HepG2 (cell line): ENCODE results near the gene QDPR. TPM values are rescaled to one million over a fixed set of nuclear protein-coding genes. Genes with fewer than 3 reads are reported as not detected.

Experiments
- CEBPB ChIP-seq: IDR thresholded peaks from 2 replicates; pipeline ENCODE4 v1.6.1; 2011; ENCODE audit warnings: low read depth, low read length, improper control_type of control experiment, borderline replicate concordance
- DPF2 ChIP-seq: sonication (generic); formaldehyde crosslinking; IDR thresholded peaks from 2 replicates; pipeline ENCODE4 v1.4.0; 2020; ENCODE audit warnings: mild to moderate bottlenecking, low read depth, missing genetic modification reagents, borderline replicate concordance
- FOXJ3 ChIP-seq: sonication (generic); formaldehyde crosslinking; IDR thresholded peaks from 2 replicates; pipeline ENCODE4 v1.4.0; 2020; ENCODE audit warnings: missing genetic modification reagents, mild to moderate bottlenecking, borderline replicate concordance
- GATAD1 ChIP-seq: IDR thresholded peaks from 2 replicates; pipeline ENCODE4 v1.6.1; 2016; ENCODE audit warnings: missing genetic modification reagents, missing compliant biosample characterization
- HNF4A ChIP-seq: sonication (generic); formaldehyde crosslinking; IDR thresholded peaks from 2 replicates; pipeline ENCODE4 v1.4.0; 2020; ENCODE audit warnings: missing genetic modification reagents
- JUND ChIP-seq: sonication (generic); formaldehyde crosslinking; IDR thresholded peaks from 2 replicates; pipeline ENCODE4 v1.8.0; 2022; ENCODE audit warnings: mild to moderate bottlenecking, missing genetic modification reagents
- MAF1 ChIP-seq: sonication (generic); formaldehyde crosslinking; IDR thresholded peaks from 2 replicates; pipeline ENCODE4 v1.5.0; 2020; ENCODE audit warnings: missing genetic modification reagents, borderline replicate concordance
- MATR3 ChIP-seq: sonication (generic); formaldehyde crosslinking; IDR thresholded peaks from 2 replicates; pipeline ENCODE4 v1.4.0; 2020; ENCODE audit warnings: missing genetic modification reagents
- RXRA ChIP-seq: sonication (generic); formaldehyde crosslinking; IDR thresholded peaks from 2 replicates; pipeline ENCODE4 v1.5.1; 2020; ENCODE audit warnings: missing genetic modification reagents
- SNAI1 ChIP-seq: sonication (generic); formaldehyde crosslinking; IDR thresholded peaks from 2 replicates; pipeline ENCODE4 v1.5.0; 2020; ENCODE audit warnings: mild to moderate bottlenecking, missing genetic modification reagents, borderline replicate concordance
- ZFP36L2 ChIP-seq: sonication (generic); formaldehyde crosslinking; IDR thresholded peaks from 2 replicates; pipeline ENCODE4 v1.4.0; 2020; ENCODE audit warnings: missing genetic modification reagents
- ZNF556 ChIP-seq: sonication (generic); formaldehyde crosslinking; IDR thresholded peaks from 2 replicates; pipeline ENCODE4 v1.4.0; 2020; ENCODE audit warnings: mild to moderate bottlenecking, missing genetic modification reagents, borderline replicate concordance
- ZNF616 ChIP-seq: sonication (generic); formaldehyde crosslinking; IDR thresholded peaks from 2 replicates; pipeline ENCODE4 v1.5.0; 2020; ENCODE audit warnings: low read depth, mild to moderate bottlenecking, missing genetic modification reagents
- ZNF777 ChIP-seq: sonication (generic); formaldehyde crosslinking; IDR thresholded peaks from 2 replicates; pipeline ENCODE4 v1.4.0; 2020; ENCODE audit warnings: missing genetic modification reagents
- ZNF83 ChIP-seq: sonication (generic); formaldehyde crosslinking; IDR thresholded peaks from 2 replicates; pipeline ENCODE4 v1.4.0; 2020; ENCODE audit warnings: missing genetic modification reagents, mild to moderate bottlenecking, borderline replicate concordance
- polyA plus RNA-seq, 8 experiments: library from polyadenylated mRNA; depleted of rRNA in 3 of 8; stranded (reverse) in 7 of 8; unstranded in 1 of 8; fragments of >200 nt; fragmentation: Illumina TruSeq in 4 of 8; extraction: Trizol in 4 of 8; gene quantifications; 2 replicates each; pipeline versions ENCODE4 v1.2.1 to v1.2.3, GENCODE V29; 2011 to 2016; ENCODE audit warnings: low read depth in 4 of 8, missing spikeins in 1 of 8, mixed read lengths in 1 of 8; ENCODE audit not compliant: insufficient read depth in 1 of 8
- total RNA-seq, 5 experiments: library from RNA; depleted of rRNA; stranded (reverse); fragments of >200 nt; fragmentation: Illumina TruSeq; extraction: Trizol; gene quantifications; 2 replicates each; pipeline ENCODE4 v1.2.3, GENCODE V29; 2016; ENCODE audit warnings: low read depth in 1 of 5
- TF ChIP-seq, protein P1 (sequence below), 2 experiments: sonication (generic) in 1 of 2; formaldehyde crosslinking in 1 of 2; IDR thresholded peaks; 2 replicates each; pipeline versions ENCODE4 v1.4.0 to v1.6.1; 2016 to 2020; ENCODE audit warnings: borderline replicate concordance in 1 of 2, low read depth in 1 of 2, mild to moderate bottlenecking in 1 of 2, missing genetic modification reagents in 1 of 2
- TF ChIP-seq, protein P2 (sequence below): sonication (generic); formaldehyde crosslinking; IDR thresholded peaks from 2 replicates; pipeline ENCODE4 v1.4.0; 2020; ENCODE audit warnings: missing genetic modification reagents, borderline replicate concordance
- TF ChIP-seq, protein P3 (sequence below): IDR thresholded peaks from 2 replicates; pipeline ENCODE4 v1.6.1; 2016; ENCODE audit warnings: missing compliant biosample characterization, missing genetic modification reagents, borderline replicate concordance
- TF ChIP-seq, protein P4 (sequence below): sonication (generic); formaldehyde crosslinking; IDR thresholded peaks from 2 replicates; pipeline ENCODE4 v1.5.0; 2020; ENCODE audit warnings: mild to moderate bottlenecking, low read depth, missing genetic modification reagents, borderline replicate concordance
- TF ChIP-seq, protein P5 (sequence below): sonication (generic); formaldehyde crosslinking; IDR thresholded peaks from 2 replicates; pipeline ENCODE4 v1.5.0; 2020; ENCODE audit warnings: missing genetic modification reagents, mild to moderate bottlenecking, borderline replicate concordance

The QDPR gene
- total and polyA plus RNA-seq, 2 of the 13 experiments (the other 11 are each of a cell fraction or from before 2014, with no cell fraction given), result 9.9 to 95.5 TPM

DNA sequence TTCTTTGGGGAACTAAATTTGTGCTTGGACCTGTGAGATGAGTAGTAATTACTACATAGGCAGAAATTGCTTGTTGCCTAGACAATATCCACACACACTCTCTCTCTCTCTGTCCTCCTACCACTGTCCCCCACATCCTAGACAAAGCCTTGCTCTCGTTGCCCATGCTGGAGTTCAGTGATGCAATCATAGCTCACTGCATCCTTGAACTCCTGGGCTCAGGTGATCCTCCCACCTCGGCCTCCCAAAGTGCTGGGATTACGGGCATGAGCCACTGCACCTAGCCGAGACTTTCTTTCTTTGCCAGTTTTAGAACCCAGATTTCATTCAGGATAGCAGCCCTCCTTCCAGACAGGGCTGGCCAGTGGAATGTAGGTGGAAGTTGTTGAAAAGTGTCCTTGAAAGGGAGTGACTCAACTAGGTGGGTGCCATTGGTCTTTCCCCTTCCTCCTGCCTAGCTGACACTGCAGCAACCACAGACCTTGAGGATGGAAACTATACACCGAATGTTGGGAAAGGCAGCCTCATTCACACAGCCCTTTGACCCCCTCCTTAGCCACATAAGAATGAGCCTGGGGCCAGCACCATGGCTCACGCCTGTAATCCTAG lies 48.3 kb upstream of the QDPR start (continued):
- TF ChIP-seq, protein P1, sequence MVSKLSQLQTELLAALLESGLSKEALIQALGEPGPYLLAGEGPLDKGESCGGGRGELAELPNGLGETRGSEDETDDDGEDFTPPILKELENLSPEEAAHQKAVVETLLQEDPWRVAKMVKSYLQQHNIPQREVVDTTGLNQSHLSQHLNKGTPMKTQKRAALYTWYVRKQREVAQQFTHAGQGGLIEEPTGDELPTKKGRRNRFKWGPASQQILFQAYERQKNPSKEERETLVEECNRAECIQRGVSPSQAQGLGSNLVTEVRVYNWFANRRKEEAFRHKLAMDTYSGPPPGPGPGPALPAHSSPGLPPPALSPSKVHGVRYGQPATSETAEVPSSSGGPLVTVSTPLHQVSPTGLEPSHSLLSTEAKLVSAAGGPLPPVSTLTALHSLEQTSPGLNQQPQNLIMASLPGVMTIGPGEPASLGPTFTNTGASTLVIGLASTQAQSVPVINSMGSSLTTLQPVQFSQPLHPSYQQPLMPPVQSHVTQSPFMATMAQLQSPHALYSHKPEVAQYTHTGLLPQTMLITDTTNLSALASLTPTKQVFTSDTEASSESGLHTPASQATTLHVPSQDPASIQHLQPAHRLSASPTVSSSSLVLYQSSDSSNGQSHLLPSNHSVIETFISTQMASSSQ (IDR thresholded peaks at IDR 0.05; ENCODE audit: low read depth), result no peak
- TF ChIP-seq, protein P1 (CRISPR knock-in tag; IDR thresholded peaks at IDR 0.05; ENCODE audit: borderline replicate concordance), result 0 out of 2 replicates have a peak, but pooled peaks have one; percentile 25
- TF ChIP-seq ZNF556 (CRISPR knock-in tag), result peak; percentile 49; the same call in 1 of the 2 replicates
- TF ChIP-seq FOXJ3 (CRISPR knock-in tag), result no peak
- TF ChIP-seq, protein P2, sequence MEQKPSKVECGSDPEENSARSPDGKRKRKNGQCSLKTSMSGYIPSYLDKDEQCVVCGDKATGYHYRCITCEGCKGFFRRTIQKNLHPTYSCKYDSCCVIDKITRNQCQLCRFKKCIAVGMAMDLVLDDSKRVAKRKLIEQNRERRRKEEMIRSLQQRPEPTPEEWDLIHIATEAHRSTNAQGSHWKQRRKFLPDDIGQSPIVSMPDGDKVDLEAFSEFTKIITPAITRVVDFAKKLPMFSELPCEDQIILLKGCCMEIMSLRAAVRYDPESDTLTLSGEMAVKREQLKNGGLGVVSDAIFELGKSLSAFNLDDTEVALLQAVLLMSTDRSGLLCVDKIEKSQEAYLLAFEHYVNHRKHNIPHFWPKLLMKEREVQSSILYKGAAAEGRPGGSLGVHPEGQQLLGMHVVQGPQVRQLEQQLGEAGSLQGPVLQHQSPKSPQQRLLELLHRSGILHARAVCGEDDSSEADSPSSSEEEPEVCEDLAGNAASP (CRISPR knock-in tag), result peak; percentile 24; the same call in 1 of the 2 replicates
- no peak for TF ChIP-seq ZNF777 (CRISPR knock-in tag)
- no peak for TF ChIP-seq ZFP36L2
- peak; percentile 29; the same call in 1 of the 2 replicates for TF ChIP-seq DPF2 (CRISPR knock-in tag)
- TF ChIP-seq, protein P3, sequence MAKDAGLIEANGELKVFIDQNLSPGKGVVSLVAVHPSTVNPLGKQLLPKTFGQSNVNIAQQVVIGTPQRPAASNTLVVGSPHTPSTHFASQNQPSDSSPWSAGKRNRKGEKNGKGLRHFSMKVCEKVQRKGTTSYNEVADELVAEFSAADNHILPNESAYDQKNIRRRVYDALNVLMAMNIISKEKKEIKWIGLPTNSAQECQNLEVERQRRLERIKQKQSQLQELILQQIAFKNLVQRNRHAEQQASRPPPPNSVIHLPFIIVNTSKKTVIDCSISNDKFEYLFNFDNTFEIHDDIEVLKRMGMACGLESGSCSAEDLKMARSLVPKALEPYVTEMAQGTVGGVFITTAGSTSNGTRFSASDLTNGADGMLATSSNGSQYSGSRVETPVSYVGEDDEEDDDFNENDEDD (CRISPR knock-in tag), result no peak
- TF ChIP-seq ZNF616, result no peak
- TF ChIP-seq SNAI1 (CRISPR knock-in tag), result no peak
- TF ChIP-seq CEBPB, result peak; percentile 90
- TF ChIP-seq MAF1 (CRISPR knock-in tag), result no peak
- TF ChIP-seq, protein P4, sequence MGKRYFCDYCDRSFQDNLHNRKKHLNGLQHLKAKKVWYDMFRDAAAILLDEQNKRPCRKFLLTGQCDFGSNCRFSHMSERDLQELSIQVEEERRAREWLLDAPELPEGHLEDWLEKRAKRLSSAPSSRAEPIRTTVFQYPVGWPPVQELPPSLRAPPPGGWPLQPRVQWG (CRISPR knock-in tag), result no peak
- TF ChIP-seq, protein P5, sequence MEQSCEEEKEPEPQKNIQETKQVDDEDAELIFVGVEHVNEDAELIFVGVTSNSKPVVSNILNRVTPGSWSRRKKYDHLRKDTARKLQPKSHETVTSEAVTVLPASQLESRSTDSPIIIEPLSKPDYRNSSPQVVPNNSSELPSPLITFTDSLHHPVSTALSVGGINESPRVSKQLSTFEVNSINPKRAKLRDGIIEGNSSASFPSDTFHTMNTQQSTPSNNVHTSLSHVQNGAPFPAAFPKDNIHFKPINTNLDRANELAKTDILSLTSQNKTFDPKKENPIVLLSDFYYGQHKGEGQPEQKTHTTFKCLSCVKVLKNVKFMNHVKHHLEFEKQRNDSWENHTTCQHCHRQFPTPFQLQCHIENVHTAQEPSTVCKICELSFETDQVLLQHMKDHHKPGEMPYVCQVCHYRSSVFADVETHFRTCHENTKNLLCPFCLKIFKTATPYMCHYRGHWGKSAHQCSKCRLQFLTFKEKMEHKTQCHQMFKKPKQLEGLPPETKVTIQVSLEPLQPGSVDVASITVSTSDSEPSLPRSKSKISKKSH (CRISPR knock-in tag), result no peak
- TF ChIP-seq MATR3 (CRISPR knock-in tag), result no peak
- TF ChIP-seq GATAD1 (CRISPR knock-in tag), result peak; percentile 42; the same call in 1 of the 2 replicates
- TF ChIP-seq HNF4A, result peak; percentile 74
- peak; percentile 38; the same call in 1 of the 2 replicates for TF ChIP-seq JUND
- TF ChIP-seq RXRA (CRISPR knock-in tag), result peak; percentile 43
- TF ChIP-seq ZNF83 (CRISPR knock-in tag), result no peak
